HepG2 (cell line): ENCODE data around the gene DCTN2. TPM values are rescaled to one million over a fixed set of nuclear protein-coding genes. Genes with fewer than 3 reads are reported as not detected.

ENCODE experiments used
- BRCA1 ChIP-seq: sonication (generic); formaldehyde crosslinking; IDR thresholded peaks from 2 replicates; pipeline ENCODE4 v1.4.0; 2020; ENCODE audit warnings: missing genetic modification reagents
- CEBPG ChIP-seq: IDR thresholded peaks from 2 replicates; pipeline ENCODE4 v1.6.1; 2016
- CENPX ChIP-seq: sonication (generic); formaldehyde crosslinking; IDR thresholded peaks from 2 replicates; pipeline ENCODE4 v1.9.0; 2021; ENCODE audit warnings: mild to moderate bottlenecking, missing genetic modification reagents, moderate library complexity
- FOXM1 ChIP-seq: sonication (generic); formaldehyde crosslinking; IDR thresholded peaks from 2 replicates; pipeline ENCODE4 v1.5.0; 2020; ENCODE audit warnings: missing genetic modification reagents
- GZF1 ChIP-seq: sonication (generic); formaldehyde crosslinking; IDR thresholded peaks from 2 replicates; pipeline ENCODE4 v1.5.1; 2020; ENCODE audit warnings: mild to moderate bottlenecking, missing genetic modification reagents
- HMG20A ChIP-seq: IDR thresholded peaks from 2 replicates; pipeline ENCODE4 v1.6.1; 2016; ENCODE audit warnings: borderline replicate concordance
- HMGXB3 ChIP-seq: sonication (generic); formaldehyde crosslinking; IDR thresholded peaks from 2 replicates; pipeline ENCODE4 v1.4.0; 2020; ENCODE audit warnings: missing genetic modification reagents, borderline replicate concordance
- HNRNPLL ChIP-seq: fragments of 200-400 bp; formaldehyde crosslinking; IDR thresholded peaks from 2 replicates; pipeline ENCODE4 v1.6.1; 2017; ENCODE audit warnings: mild to moderate bottlenecking, low read depth, low read length; ENCODE audit not compliant: poor library complexity, severe bottlenecking
- PATZ1 ChIP-seq: sonication (generic); formaldehyde crosslinking; IDR thresholded peaks from 2 replicates; pipeline ENCODE4 v1.4.0; 2020; ENCODE audit warnings: missing genetic modification reagents
- PHF5A ChIP-seq: IDR thresholded peaks from one replicate; pipeline ENCODE4 v1.6.1; 2018; ENCODE audit warnings: low read depth, missing genetic modification reagents; ENCODE audit not compliant: unreplicated experiment
- PREB ChIP-seq: sonication (generic); formaldehyde crosslinking; IDR thresholded peaks from 2 replicates; pipeline ENCODE4 v1.4.0; 2020; ENCODE audit warnings: missing genetic modification reagents
- RFX5 ChIP-seq: IDR thresholded peaks from 2 replicates; pipeline ENCODE4 v1.6.1; 2011; ENCODE audit warnings: low read depth, low read length, improper control_type of control experiment
- RFXAP ChIP-seq: sonication (generic); formaldehyde crosslinking; IDR thresholded peaks from 2 replicates; pipeline ENCODE4 v1.4.0; 2020; ENCODE audit warnings: missing genetic modification reagents, borderline replicate concordance
- SAP130 ChIP-seq: IDR thresholded peaks from 2 replicates; pipeline ENCODE4 v1.6.1; 2016; ENCODE audit warnings: low read depth
- SRSF1 ChIP-seq: fragments of 200-400 bp; formaldehyde crosslinking; optimal IDR thresholded peaks from 2 replicates; pipeline ENCODE3; 2017; ENCODE audit warnings: mild to moderate bottlenecking, low read depth, low read length, moderate library complexity
- TRIM22 ChIP-seq: fragments of 450-650 bp; IDR thresholded peaks from 2 replicates; pipeline ENCODE4 v1.6.1; 2017
- ZNF503 ChIP-seq: sonication (generic); formaldehyde crosslinking; IDR thresholded peaks from 2 replicates; pipeline ENCODE4 v1.4.0; 2020; ENCODE audit warnings: missing genetic modification reagents
- ZNF841 ChIP-seq: sonication (generic); formaldehyde crosslinking; IDR thresholded peaks from 2 replicates; pipeline ENCODE4 v1.8.1; 2023; ENCODE audit warnings: missing genetic modification reagents, borderline replicate concordance
- polyA plus RNA-seq, 8 experiments: library from polyadenylated mRNA; depleted of rRNA in 3 of 8; stranded (reverse) in 7 of 8; unstranded in 1 of 8; fragments of >200 nt; fragmentation: Illumina TruSeq in 4 of 8; extraction: Trizol in 4 of 8; gene quantifications; 2 replicates each; pipeline versions ENCODE4 v1.2.1 to v1.2.3, GENCODE V29; 2011 to 2016; ENCODE audit warnings: low read depth in 4 of 8, missing spikeins in 1 of 8, mixed read lengths in 1 of 8; ENCODE audit not compliant: insufficient read depth in 1 of 8
- total RNA-seq, 5 experiments: library from RNA; depleted of rRNA; stranded (reverse); fragments of >200 nt; fragmentation: Illumina TruSeq; extraction: Trizol; gene quantifications; 2 replicates each; pipeline ENCODE4 v1.2.3, GENCODE V29; 2016; ENCODE audit warnings: low read depth in 1 of 5

The DCTN2 gene
- total and polyA plus RNA-seq, 2 of the 13 experiments (the other 11 are each of a cell fraction or from before 2014, with no cell fraction given), result 72.0 to 77.4 TPM

- TF ChIP-seq TRIM22 (no peak), ZNF841 (CRISPR knock-in tag) (no peak), GZF1 (CRISPR knock-in tag) (no peak), ZNF503 (CRISPR knock-in tag) (no peak), PHF5A (CRISPR knock-in tag) (peak; percentile 19), PREB (CRISPR knock-in tag) (no peak), FOXM1 (CRISPR knock-in tag) (no peak), CENPX (CRISPR knock-in tag) (no peak), RFXAP (CRISPR knock-in tag) (no peak), HNRNPLL (peak; percentile 46), RFX5 (no peak), CEBPG (peak; percentile 99), SAP130 (CRISPR knock-in tag) (peak; percentile 97), BRCA1 (no peak), PATZ1 (CRISPR knock-in tag) (no peak), SRSF1 (peak; percentile 81), HMG20A (no peak), HMGXB3 (CRISPR knock-in tag) (no peak)
Measured at GRCh38 chr12:57487597-57488401, 59.2 kb downstream of the DCTN2 start, which contains the start of gene MARS1 (continued).
